Loucy (cell line): Measurements from ENCODE around the gene IMMT.
A peak's percentile ranks its signal among the peaks of the same experiment; 100 is the strongest.
"Not testable (repeated sequence)": the region's sequence is repeated elsewhere in the genome, so short reads cannot be mapped to it uniquely, and the experiment has no call there.

Experiments
- H2AFZ ChIP-seq: fragments of 200-600 bp; sonication (generic); 2 replicates; pipeline ENCODE4 v1.6.0; 2016; ENCODE audit warnings: antibody characterized with exemption, mild to moderate bottlenecking, low read length, moderate library complexity
- H3F3A ChIP-seq: fragments of 200-600 bp; 2 replicates; pipeline ENCODE4 v1.6.0; 2016; ENCODE audit warnings: antibody characterized with exemption, low read depth, mild to moderate bottlenecking
- H3K27me3 ChIP-seq: fragments of 200-600 bp; sonication (generic); 2 replicates; pipeline ENCODE4 v1.6.1; 2014; ENCODE audit warnings: low read length, mild to moderate bottlenecking; ENCODE audit not compliant: insufficient read depth, poor library complexity, severe bottlenecking
- H3K36me3 ChIP-seq: fragments of 200-600 bp; sonication (generic); 2 replicates; pipeline ENCODE4 v1.6.1; 2016; ENCODE audit warnings: low read length; ENCODE audit not compliant: insufficient read depth
- H3K4me1 ChIP-seq: fragments of 200-600 bp; sonication (generic); 2 replicates; pipeline ENCODE4 v1.5.1; 2014; ENCODE audit warnings: low read length, mild to moderate bottlenecking; ENCODE audit not compliant: insufficient read depth, poor library complexity, severe bottlenecking
- H3K4me2 ChIP-seq: fragments of 200-600 bp; sonication (generic); 2 replicates; pipeline ENCODE4 v1.6.0; 2014; ENCODE audit warnings: antibody characterized with exemption, low read length, low read depth, mild to moderate bottlenecking; ENCODE audit not compliant: poor library complexity, severe bottlenecking
- H3K4me3 ChIP-seq: fragments of 200-600 bp; sonication (generic); 2 replicates; pipeline ENCODE4 v1.5.1; 2014; ENCODE audit warnings: low read length, mild to moderate bottlenecking, mixed read lengths; ENCODE audit not compliant: poor library complexity, severe bottlenecking
- H3K79me2 ChIP-seq: fragments of 200-600 bp; sonication (generic); 2 replicates; pipeline ENCODE4 v1.6.1; 2014; ENCODE audit warnings: low read length; ENCODE audit not compliant: insufficient read depth
- H3K9ac ChIP-seq: fragments of 200-600 bp; sonication (generic); 2 replicates; pipeline ENCODE4 v1.6.0; 2014; ENCODE audit warnings: mild to moderate bottlenecking, low read depth, low read length, moderate library complexity; ENCODE audit not compliant: poor library complexity, severe bottlenecking
- H3K9me2 ChIP-seq: fragments of 200-600 bp; sonication (generic); replicated peaks from 2 replicates; pipeline ENCODE4 v1.6.1; 2016; ENCODE audit warnings: low read depth, low read length, mixed read lengths
- H3K9me3 ChIP-seq: fragments of 200-600 bp; sonication (generic); 2 replicates; pipeline ENCODE4 v1.6.1; 2014; ENCODE audit warnings: mild to moderate bottlenecking, antibody characterized with exemption, low read length, low read depth; ENCODE audit not compliant: insufficient read depth
- H4K20me1 ChIP-seq: fragments of 200-600 bp; sonication (generic); 2 replicates; pipeline ENCODE4 v1.6.0; 2014; ENCODE audit warnings: antibody characterized with exemption, low read length, mild to moderate bottlenecking; ENCODE audit not compliant: insufficient read depth, poor library complexity, severe bottlenecking
- EZH2phosphoT487 ChIP-seq: fragments of 200-600 bp; IDR thresholded peaks from 2 replicates; pipeline ENCODE4 v1.6.1; 2018; ENCODE audit warnings: antibody characterized with exemption, mild to moderate bottlenecking, moderate library complexity, borderline replicate concordance
- TF ChIP-seq, protein P1 (sequence below): fragments of 200-600 bp; sonication (generic); conservative IDR thresholded peaks from 2 replicates; pipeline ENCODE4 v1.5.1; 2014; ENCODE audit warnings: mild to moderate bottlenecking, antibody characterized with exemption, low read length

Gene IMMT

DNA sequence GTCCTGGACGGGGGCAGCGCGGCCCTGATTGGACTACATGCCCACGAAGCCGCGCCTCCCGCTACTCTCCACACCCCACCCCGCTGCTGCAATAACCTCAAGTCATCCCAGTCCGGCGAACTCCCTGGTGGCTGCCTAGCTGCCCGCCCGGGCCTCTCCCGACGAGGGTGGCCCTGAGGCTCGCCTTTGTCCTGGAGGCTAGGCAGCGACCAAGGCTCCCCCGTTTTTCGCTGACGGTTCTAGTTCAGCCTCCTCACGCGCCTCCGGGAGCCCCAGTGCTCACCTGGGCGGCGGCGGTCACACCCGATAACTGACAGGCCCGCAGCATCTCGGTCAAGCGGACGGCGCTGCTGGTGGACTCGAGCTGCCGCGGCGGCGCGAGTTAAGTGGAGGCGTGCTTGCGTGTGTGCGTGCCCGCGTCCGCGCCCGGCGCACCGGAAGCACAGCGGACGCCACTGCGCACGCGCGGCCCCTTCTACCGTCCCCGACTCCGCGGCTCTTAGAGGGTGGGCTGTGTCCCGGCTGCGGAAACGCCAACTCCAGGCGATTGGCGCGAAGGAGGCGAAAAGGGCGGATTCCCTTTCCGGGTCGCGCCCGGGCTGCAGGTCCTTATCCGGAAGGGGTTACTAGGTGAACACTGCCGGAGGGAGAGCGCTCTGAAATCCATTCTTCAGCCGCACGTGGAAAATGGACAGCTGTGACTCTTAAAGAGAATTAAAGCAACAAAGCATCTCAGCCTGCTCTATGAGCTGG is at the start of gene IMMT:
IMMT (minus strand) TSS at position 408 of the 753 bp plus-strand sequence; CDS start at position 328, 80 bp downstream.
- Histone ChIP-seq H2AFZ (peak within 1 kb of the TSS; percentile 95), H3K9ac (peak within 1 kb of the TSS; percentile 97), H3K9me3 (no peaks in the 10 kb centered on the region), H3K79me2 (peaks cover 61% of the 10 kb centered on the region), H3K36me3 (peaks cover 3% of the 10 kb centered on the region; the same call in 1 of the 2 replicates), H3K27me3 (no peaks in the 10 kb centered on the region), H3F3A (peaks cover 3% of the 10 kb centered on the region; the same call in 1 of the 2 replicates), H3K4me1 (peaks cover 43% of the 10 kb centered on the region), H4K20me1 (peaks cover 41% of the 10 kb centered on the region), H3K4me3 (peak within 1 kb of the TSS; percentile 88), H3K4me2 (peak within 1 kb of the TSS; percentile 99), H3K9me2 (no peaks in the 10 kb centered on the region)
- TF ChIP-seq EZH2phosphoT487: no peak
- TF ChIP-seq, protein P1, sequence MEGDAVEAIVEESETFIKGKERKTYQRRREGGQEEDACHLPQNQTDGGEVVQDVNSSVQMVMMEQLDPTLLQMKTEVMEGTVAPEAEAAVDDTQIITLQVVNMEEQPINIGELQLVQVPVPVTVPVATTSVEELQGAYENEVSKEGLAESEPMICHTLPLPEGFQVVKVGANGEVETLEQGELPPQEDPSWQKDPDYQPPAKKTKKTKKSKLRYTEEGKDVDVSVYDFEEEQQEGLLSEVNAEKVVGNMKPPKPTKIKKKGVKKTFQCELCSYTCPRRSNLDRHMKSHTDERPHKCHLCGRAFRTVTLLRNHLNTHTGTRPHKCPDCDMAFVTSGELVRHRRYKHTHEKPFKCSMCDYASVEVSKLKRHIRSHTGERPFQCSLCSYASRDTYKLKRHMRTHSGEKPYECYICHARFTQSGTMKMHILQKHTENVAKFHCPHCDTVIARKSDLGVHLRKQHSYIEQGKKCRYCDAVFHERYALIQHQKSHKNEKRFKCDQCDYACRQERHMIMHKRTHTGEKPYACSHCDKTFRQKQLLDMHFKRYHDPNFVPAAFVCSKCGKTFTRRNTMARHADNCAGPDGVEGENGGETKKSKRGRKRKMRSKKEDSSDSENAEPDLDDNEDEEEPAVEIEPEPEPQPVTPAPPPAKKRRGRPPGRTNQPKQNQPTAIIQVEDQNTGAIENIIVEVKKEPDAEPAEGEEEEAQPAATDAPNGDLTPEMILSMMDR: no peak

DNA sequence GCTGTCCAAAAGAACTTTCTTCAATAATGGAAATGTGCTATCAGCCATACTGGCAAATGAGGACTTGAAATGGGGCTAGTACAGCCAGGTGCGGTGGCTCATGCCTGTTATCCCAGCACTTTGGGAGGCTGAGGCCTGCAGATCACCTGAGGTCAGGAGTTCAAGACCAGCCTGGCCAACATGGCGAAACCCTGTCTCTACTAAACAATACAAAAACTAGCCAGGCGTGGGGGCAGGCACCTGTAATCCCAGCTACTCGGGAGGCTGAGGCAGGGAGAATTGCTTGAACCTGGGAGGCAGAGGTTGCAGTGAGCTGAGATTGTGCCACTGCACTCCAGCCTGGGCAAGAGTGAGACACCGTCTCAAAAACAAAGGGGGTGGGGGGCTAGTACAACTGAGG is 49.5 kb upstream of the IMMT start:
- not testable (repeated sequence) for H3K36me3 ChIP-seq, H2AFZ ChIP-seq, H4K20me1 ChIP-seq, H3K4me1 ChIP-seq, H3K4me3 ChIP-seq, H3F3A ChIP-seq, H3K9me3 ChIP-seq, H3K9me2 ChIP-seq, H3K4me2 ChIP-seq, H3K9ac ChIP-seq, H3K79me2 ChIP-seq
- peaks cover 46% of the 10 kb centered on the region for H3K27me3 ChIP-seq

DNA sequence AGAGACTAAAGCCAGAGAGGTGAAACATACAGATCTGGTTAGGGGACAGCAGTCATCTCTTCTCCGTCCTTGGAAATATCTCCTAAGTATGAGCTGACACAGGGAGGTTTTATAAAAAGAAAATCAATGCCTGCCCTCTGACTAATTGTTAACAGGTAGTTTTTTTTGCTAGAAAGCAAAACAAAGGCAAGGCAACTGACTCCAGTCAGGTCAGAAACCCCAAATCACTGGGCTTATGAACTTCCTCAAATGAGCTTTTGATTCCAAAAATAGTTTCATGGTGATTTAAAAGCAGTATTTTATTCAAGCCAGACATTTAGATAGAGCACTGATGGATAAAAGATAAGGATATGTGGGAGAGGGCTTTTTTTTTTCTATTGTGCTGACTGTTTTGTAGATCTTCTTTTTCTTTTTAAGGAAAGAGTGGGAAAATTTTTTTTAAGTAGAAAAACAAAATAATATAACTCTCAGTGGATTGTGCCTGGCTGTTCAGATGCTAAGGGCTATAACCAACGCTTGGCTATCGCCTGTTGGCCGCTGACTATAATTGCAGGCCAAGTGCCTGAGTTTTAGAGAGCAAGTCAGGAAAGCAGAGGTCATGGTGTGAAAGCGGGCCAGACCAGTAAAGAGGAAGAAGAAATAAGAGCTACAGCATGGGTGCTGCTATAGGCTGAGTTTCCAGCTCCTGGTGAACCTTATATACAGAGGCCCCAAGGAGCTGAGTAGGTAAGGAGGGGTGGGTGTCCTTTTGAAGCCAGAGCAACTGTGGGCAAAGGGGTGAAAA is 48.9 kb upstream of the IMMT start:
- Histone ChIP-seq H4K20me1 (no peaks in the 10 kb centered on the region), H3K79me2 (no peaks in the 10 kb centered on the region), H3K27me3 (peaks cover 50% of the 10 kb centered on the region), H2AFZ (no peak overlapping the region), H3F3A (no peaks in the 10 kb centered on the region), H3K4me1 (peaks cover 7% of the 10 kb centered on the region), H3K4me3 (no peak overlapping the region), H3K36me3 (no peaks in the 10 kb centered on the region), H3K9me2 (no peaks in the 10 kb centered on the region), H3K4me2 (no peak overlapping the region), H3K9ac (no peak overlapping the region), H3K9me3 (no peaks in the 10 kb centered on the region)
- TF ChIP-seq, protein P1: no peak; the same call in 1 of the 2 replicates
- TF ChIP-seq EZH2phosphoT487: no peak
